HEK293T (cell line): Measurements from ENCODE around the gene CDH2.

Source experiments
- CTCF ChIA-PET: fragments of 350-600 bp; formaldehyde crosslinking; extraction: SDS; loops from one replicate; lab custom pipeline; 2021; ENCODE audit warnings: antibody characterized with exemption, inconsistent platforms; lab: Yijun Ruan, JAX
- POLR2A ChIA-PET: fragments of 350-600 bp; formaldehyde crosslinking; extraction: SDS; loops from one replicate; lab custom pipeline; 2020; ENCODE audit warnings: antibody characterized with exemption, inconsistent platforms; lab: Yijun Ruan, JAX
- DNase-seq: peaks from one replicate; pipeline ENCODE4 v3.0.0; 2012; ENCODE audit warnings: mixed read lengths; ENCODE audit errors: extremely low spot score
- ARNT ChIP-seq: fragments of 450-650 bp; IDR thresholded peaks from 2 replicates; pipeline ENCODE4 v1.6.1; 2017; ENCODE audit warnings: mild to moderate bottlenecking
- BHLHE40 ChIP-seq: fragments of 450-650 bp; IDR thresholded peaks from 2 replicates; pipeline ENCODE4 v1.6.1; 2016; ENCODE audit warnings: mild to moderate bottlenecking, moderate library complexity, borderline replicate concordance
- CTBP1 ChIP-seq: fragments of 450-650 bp; IDR thresholded peaks from 2 replicates; pipeline ENCODE4 v1.6.1; 2016; ENCODE audit warnings: borderline replicate concordance
- ELF4 ChIP-seq: fragments of 450-650 bp; IDR thresholded peaks from 2 replicates; pipeline ENCODE4 v1.6.1; 2017; ENCODE audit warnings: antibody characterized with exemption
- FOXA1 ChIP-seq: fragments of 450-650 bp; IDR thresholded peaks from 2 replicates; pipeline ENCODE4 v1.6.1; 2016; ENCODE audit warnings: mild to moderate bottlenecking
- FOXK2 ChIP-seq: fragments of 450-650 bp; IDR thresholded peaks from 2 replicates; pipeline ENCODE4 v1.6.1; 2016; ENCODE audit warnings: mild to moderate bottlenecking
- FOXM1 ChIP-seq: fragments of 450-650 bp; IDR thresholded peaks from 2 replicates; pipeline ENCODE4 v1.6.1; 2017; ENCODE audit warnings: mild to moderate bottlenecking, borderline replicate concordance
- HDGF ChIP-seq: fragments of 450-650 bp; IDR thresholded peaks from 2 replicates; pipeline ENCODE4 v1.6.1; 2017; ENCODE audit warnings: antibody characterized with exemption, borderline replicate concordance
- L3MBTL2 ChIP-seq: fragments of 450-650 bp; conservative IDR thresholded peaks from 2 replicates; pipeline ENCODE4 v1.6.1; 2016; ENCODE audit warnings: mild to moderate bottlenecking
- LEF1 ChIP-seq: fragments of 450-650 bp; IDR thresholded peaks from 2 replicates; pipeline ENCODE4 v1.6.1; 2017; ENCODE audit warnings: mild to moderate bottlenecking, borderline replicate concordance
- NFRKB ChIP-seq: fragments of 450-650 bp; IDR thresholded peaks from 2 replicates; pipeline ENCODE4 v1.6.1; 2016; ENCODE audit warnings: mild to moderate bottlenecking, moderate library complexity
- PKNOX1 ChIP-seq: fragments of 450-650 bp; IDR thresholded peaks from 2 replicates; pipeline ENCODE4 v1.6.1; 2016
- SP1 ChIP-seq: fragments of 450-650 bp; IDR thresholded peaks from 2 replicates; pipeline ENCODE4 v1.6.1; 2017
- SUZ12 ChIP-seq: fragments of 450-650 bp; IDR thresholded peaks from 2 replicates; pipeline ENCODE4 v1.6.1; 2016; ENCODE audit warnings: mild to moderate bottlenecking
- TARDBP ChIP-seq: fragments of 450-650 bp; IDR thresholded peaks from 2 replicates; pipeline ENCODE4 v1.6.1; 2016
- ZNF384 ChIP-seq: fragments of 450-650 bp; IDR thresholded peaks from 2 replicates; pipeline ENCODE4 v1.6.1; 2016

The CDH2 gene

GRCh38 chr18:27994571-27994970 lies 182.4 kb downstream of the CDH2 start:
- DNase-seq: no peak
- no peak for TF ChIP-seq TARDBP
- no peak for TF ChIP-seq BHLHE40
- TF ChIP-seq SP1: no peak
- no peak for TF ChIP-seq ELF4
- TF ChIP-seq LEF1: no peak
- TF ChIP-seq HDGF: no peak
- no peak for TF ChIP-seq CTBP1
- TF ChIP-seq SUZ12: no peak
- no peak for TF ChIP-seq ZNF384
- TF ChIP-seq FOXM1: no peak
- TF ChIP-seq NFRKB: no peak
- no peak for TF ChIP-seq ARNT
- TF ChIP-seq FOXK2: no peak
- TF ChIP-seq L3MBTL2: no peak
- TF ChIP-seq FOXA1: no peak
- no peak for TF ChIP-seq PKNOX1
- ChIA-PET CTCF (no interaction called here), POLR2A (no interaction called here)

- DNase-seq: no peak
- POLR2A ChIA-PET: no interaction called here
- CTCF ChIA-PET: no interaction called here
- TF ChIP-seq SUZ12 (no peak), HDGF (no peak), L3MBTL2 (no peak), FOXK2 (no peak), LEF1 (no peak)
Measured at GRCh38 chr18:27991391-27991790, 185.5 kb downstream of the CDH2 start.

GRCh38 chr18:27985832-27986231 lies 191.1 kb downstream of the CDH2 start:
- ChIA-PET POLR2A (no interaction called here), CTCF (no interaction called here)
- no peak for TF ChIP-seq PKNOX1
- no peak for TF ChIP-seq SUZ12
- no peak for TF ChIP-seq BHLHE40
- no peak for TF ChIP-seq ZNF384
- no peak for TF ChIP-seq TARDBP
- no peak for TF ChIP-seq FOXK2
- TF ChIP-seq ARNT: no peak
- no peak for TF ChIP-seq LEF1
- TF ChIP-seq CTBP1: no peak
- DNase-seq: no peak

- TF ChIP-seq PKNOX1 (peak; percentile 30; the same call in 1 of the 2 replicates), FOXK2 (no peak)
- POLR2A ChIA-PET: no interaction called here
- peak; percentile 12 for DNase-seq
- CTCF ChIA-PET: no interaction called here
Measured at GRCh38 chr18:27983780-27984179, 193.2 kb downstream of the CDH2 start.

GRCh38 chr18:27976806-27977408 lies 200.0 kb downstream of the CDH2 start:
- CTCF ChIA-PET: no interaction called here
- no peak for TF ChIP-seq LEF1
- no peak for TF ChIP-seq ELF4
- no peak for TF ChIP-seq NFRKB
- no peak for TF ChIP-seq BHLHE40
- TF ChIP-seq L3MBTL2: no peak
- TF ChIP-seq HDGF: no peak
- TF ChIP-seq SP1: no peak
- no peak for TF ChIP-seq FOXK2
- no peak for TF ChIP-seq ARNT
- no peak for TF ChIP-seq ZNF384
- no peak for TF ChIP-seq PKNOX1
- TF ChIP-seq FOXM1: no peak
- TF ChIP-seq TARDBP: no peak
- no peak for TF ChIP-seq CTBP1
- no peak for TF ChIP-seq SUZ12
- TF ChIP-seq FOXA1: no peak
- POLR2A ChIA-PET: no interaction called here
- no peak for DNase-seq

GRCh38 chr18:27970321-27970720 lies 206.6 kb downstream of the CDH2 start:
- ChIA-PET POLR2A (no interaction called here), CTCF (no interaction called here)
- TF ChIP-seq BHLHE40 (no peak), SP1 (no peak), SUZ12 (no peak), NFRKB (no peak), LEF1 (no peak), TARDBP (no peak), ARNT (no peak), HDGF (no peak), L3MBTL2 (no peak), FOXM1 (no peak), CTBP1 (no peak), PKNOX1 (no peak), ZNF384 (no peak), ELF4 (no peak), FOXK2 (no peak), FOXA1 (no peak)
- no peak for DNase-seq
